Ascending aorta (tissue), 2 donors: ENCODE data around the gene ADAMTS2. TPM values are rescaled to one million over a fixed set of nuclear protein-coding genes. Genes with fewer than 3 reads are reported as not detected.

ENCODE experiments used
- DNase-seq, 2 donors: peaks; one replicate each; pipeline ENCODE4 v3.0.0-alpha.2; 2019; ENCODE audit warnings: low spot score in 2 of 2
- H3K27ac ChIP-seq, 2 donors: fragments of 200-600 bp; sonication (generic); one replicate each; pipeline ENCODE4 v1.5.1; 2016 to 2017; ENCODE audit warnings: mild to moderate bottlenecking in 1 of 2
- H3K27me3 ChIP-seq: fragments of 200-600 bp; sonication (generic); one replicate; pipeline ENCODE4 v1.5.1; 2017
- H3K36me3 ChIP-seq, 2 donors: fragments of 200-600 bp; sonication (generic); one replicate each; pipeline ENCODE4 v1.5.1; 2016
- H3K4me1 ChIP-seq, 2 donors: fragments of 200-600 bp; sonication (generic); one replicate each; pipeline ENCODE4 v1.5.1; 2016 to 2017; ENCODE audit warnings: mild to moderate bottlenecking in 1 of 2
- H3K4me3 ChIP-seq, 2 donors: fragments of 200-600 bp; sonication (generic); one replicate each; pipeline ENCODE4 v1.5.1; 2016 to 2017; ENCODE audit warnings: mild to moderate bottlenecking in 1 of 2
- H3K9me3 ChIP-seq, 2 donors: fragments of 200-600 bp; sonication (generic); one replicate each; pipeline ENCODE4 v1.5.1; 2016
- intact Hi-C: fragments of 100-400 bp; cut with DNase I; formaldehyde crosslinking; loops from one replicate; pipeline ENCODE4 v1.15.1; 2023
- total RNA-seq: library from RNA; depleted of rRNA; stranded (reverse); fragments of >200 nt; gene quantifications from one replicate; pipeline ENCODE4 v1.1.0, GENCODE V29; 2016
- TF ChIP-seq, protein P1 (sequence below), 3 experiments: fragments of 200-600 bp in 2 of 3; fragments of 450-650 bp in 1 of 3; sonication (generic) in 2 of 3; IDR thresholded peaks; one replicate each; pipeline ENCODE4 v1.5.1; 2016 to 2019; ENCODE audit warnings: antibody characterized with exemption in 3 of 3, mild to moderate bottlenecking in 1 of 3, moderate library complexity in 1 of 3

The ADAMTS2 gene
- total RNA-seq, 1 donor from 2014 or later, result 51.0 TPM

- TF ChIP-seq, protein P1, sequence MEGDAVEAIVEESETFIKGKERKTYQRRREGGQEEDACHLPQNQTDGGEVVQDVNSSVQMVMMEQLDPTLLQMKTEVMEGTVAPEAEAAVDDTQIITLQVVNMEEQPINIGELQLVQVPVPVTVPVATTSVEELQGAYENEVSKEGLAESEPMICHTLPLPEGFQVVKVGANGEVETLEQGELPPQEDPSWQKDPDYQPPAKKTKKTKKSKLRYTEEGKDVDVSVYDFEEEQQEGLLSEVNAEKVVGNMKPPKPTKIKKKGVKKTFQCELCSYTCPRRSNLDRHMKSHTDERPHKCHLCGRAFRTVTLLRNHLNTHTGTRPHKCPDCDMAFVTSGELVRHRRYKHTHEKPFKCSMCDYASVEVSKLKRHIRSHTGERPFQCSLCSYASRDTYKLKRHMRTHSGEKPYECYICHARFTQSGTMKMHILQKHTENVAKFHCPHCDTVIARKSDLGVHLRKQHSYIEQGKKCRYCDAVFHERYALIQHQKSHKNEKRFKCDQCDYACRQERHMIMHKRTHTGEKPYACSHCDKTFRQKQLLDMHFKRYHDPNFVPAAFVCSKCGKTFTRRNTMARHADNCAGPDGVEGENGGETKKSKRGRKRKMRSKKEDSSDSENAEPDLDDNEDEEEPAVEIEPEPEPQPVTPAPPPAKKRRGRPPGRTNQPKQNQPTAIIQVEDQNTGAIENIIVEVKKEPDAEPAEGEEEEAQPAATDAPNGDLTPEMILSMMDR (IDR thresholded peaks at IDR 0.05), result no peak
- no peak for DNase-seq
- intact Hi-C loops, result loop anchor here (10.0 kb wide), 1 partner anchor 147 kb away; no protein-coding TSS in a partner anchor
- no peaks in the 10 kb centered on the region for H3K36me3 ChIP-seq
- H3K4me1 ChIP-seq, result peaks cover 6 to 12% of the 10 kb centered on the region in 2 donors
- H3K27me3 ChIP-seq, result no peaks in the 10 kb centered on the region
- H3K4me3 ChIP-seq, result no peak overlapping the region
- H3K9me3 ChIP-seq, result no peaks in the 10 kb centered on the region
- H3K27ac ChIP-seq, result no peak overlapping the region
These were observed 2.8 kb upstream of the ADAMTS2 start for GRCh38 chr5:179348011-179348530.

DNA sequence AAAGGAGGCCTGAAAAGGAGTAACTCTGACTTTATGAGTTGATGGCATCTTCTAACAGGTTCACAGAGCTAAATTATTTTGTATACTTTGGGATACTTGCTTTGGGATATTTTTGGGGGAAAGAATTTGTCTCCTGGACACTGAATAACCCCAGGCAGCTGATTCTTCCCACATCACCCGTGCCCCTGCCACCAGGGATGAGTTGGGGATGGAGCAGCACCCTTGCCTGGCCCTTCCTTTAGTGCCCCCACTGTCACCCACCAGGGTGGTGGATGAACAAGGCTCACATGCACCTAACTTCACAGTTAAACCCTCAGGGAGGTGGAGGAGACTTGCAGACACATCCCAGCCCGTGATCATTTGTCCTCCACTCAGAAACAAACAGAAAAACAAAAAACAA is 2.3 kb upstream of the ADAMTS2 start:
- no peak overlapping the region for H3K4me3 ChIP-seq
- no peak for DNase-seq
- peaks cover 6 to 15% of the 10 kb centered on the region in 2 donors for H3K4me1 ChIP-seq
- H3K36me3 ChIP-seq, result no peaks in the 10 kb centered on the region
- no peaks in the 10 kb centered on the region for H3K27me3 ChIP-seq
- intact Hi-C loops, result loop anchor here (10.0 kb wide), 1 partner anchor 147 kb away; no protein-coding TSS in a partner anchor
- no peak overlapping the region for H3K27ac ChIP-seq
- TF ChIP-seq, protein P1 (IDR thresholded peaks at IDR 0.05), result no peak
- H3K9me3 ChIP-seq, result no peaks in the 10 kb centered on the region

DNA sequence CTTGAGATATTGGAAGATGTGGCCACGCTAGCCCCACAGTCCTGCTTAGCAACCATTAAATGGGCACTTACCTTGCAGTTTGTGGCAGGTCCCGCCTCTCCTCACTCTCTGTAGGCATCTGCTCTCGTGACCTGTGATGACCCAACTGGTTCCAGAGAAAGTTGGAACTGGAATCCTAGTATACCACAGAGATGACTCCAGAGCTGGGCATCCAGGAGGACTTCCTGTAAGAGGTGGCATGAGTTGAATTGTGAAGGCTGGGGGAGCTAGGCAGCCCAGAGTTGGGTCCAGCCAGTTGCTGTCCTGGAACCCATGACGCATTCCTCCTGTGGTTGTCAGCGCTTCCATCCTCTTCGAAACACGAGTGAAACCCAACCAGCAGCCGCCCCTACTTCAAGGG is 1.6 kb upstream of the ADAMTS2 start:
- TF ChIP-seq, protein P1 (IDR thresholded peaks at IDR 0.05), result no peak
- Histone ChIP-seq H3K27ac (no peak overlapping the region), H3K9me3 (no peaks in the 10 kb centered on the region), H3K4me3 (no peak overlapping the region), H3K4me1 (peaks cover 6 to 15% of the 10 kb centered on the region in 2 donors), H3K36me3 (no peaks in the 10 kb centered on the region), H3K27me3 (no peaks in the 10 kb centered on the region)
- no peak for DNase-seq
- intact Hi-C loops, result loop anchor here (10.0 kb wide), 1 partner anchor 148 kb away; no protein-coding TSS in a partner anchor

- Histone ChIP-seq H3K9me3 (no peaks in the 10 kb centered on the region), H3K27me3 (no peaks in the 10 kb centered on the region), H3K4me3 (no peak overlapping the region), H3K27ac (no peak overlapping the region), H3K4me1 (peaks cover 6 to 15% of the 10 kb centered on the region in 2 donors), H3K36me3 (no peaks in the 10 kb centered on the region)
- TF ChIP-seq, protein P1 (IDR thresholded peaks at IDR 0.05), result no peak
- no peak for DNase-seq
- intact Hi-C loops, result loop anchor here (10.0 kb wide), 1 partner anchor 148 kb away; no protein-coding TSS in a partner anchor
These were observed 1.1 kb upstream of the ADAMTS2 start for GRCh38 chr5:179346401-179346800.

DNA sequence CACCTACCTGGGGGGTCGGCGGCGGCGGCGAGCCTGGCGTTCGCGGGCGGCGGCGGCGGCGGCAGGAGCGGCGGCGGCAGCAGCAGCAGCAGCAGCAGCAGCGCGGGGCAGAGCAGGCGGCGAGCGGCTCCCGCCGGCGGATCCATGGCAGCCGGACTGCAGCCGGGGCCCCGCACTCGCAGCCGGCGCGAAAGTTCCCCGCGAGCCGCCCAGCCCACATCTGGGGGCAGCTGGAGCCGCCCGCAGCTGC is 153 bp downstream of the ADAMTS2 start:
- intact Hi-C loops, result loop anchor here (1.0 to 10.0 kb wide), 4 partner anchors 30 to 174 kb away; no protein-coding TSS in a partner anchor

More for the DNA sequence above, 153 bp downstream of the ADAMTS2 start:
- peak overlapping the region in 1 of 2 donors; percentile 64 for H3K27ac ChIP-seq
- peaks cover 0 to 2% of the 10 kb centered on the region in 2 donors for H3K36me3 ChIP-seq
- TF ChIP-seq, protein P1 (IDR thresholded peaks at IDR 0.05), result no peak
- H3K9me3 ChIP-seq, result no peaks in the 10 kb centered on the region
- peaks cover 6 to 15% of the 10 kb centered on the region in 2 donors for H3K4me1 ChIP-seq
- DNase-seq, result no peak
- no peaks in the 10 kb centered on the region for H3K27me3 ChIP-seq
- H3K4me3 ChIP-seq, result peak overlapping the region; percentile 72 to 80
